HL-60 (cell line): ENCODE measurements around the gene BSPH1.
"Not testable (repeated sequence)": the region's sequence is repeated elsewhere in the genome, so short reads cannot be mapped to it uniquely, and the experiment has no call there.

Experiments used
- CTCF ChIP-seq: IDR thresholded peaks from one replicate; pipeline ENCODE4 v1.5.1; 2011; ENCODE audit warnings: low read length, control low read depth, inconsistent platforms; ENCODE audit not compliant: insufficient read depth
- POLR2AphosphoS5 ChIP-seq: IDR thresholded peaks from 2 replicates; pipeline ENCODE4 v1.6.1; 2012; ENCODE audit warnings: low read depth
- REST ChIP-seq: IDR thresholded peaks from 2 replicates; pipeline ENCODE4 v1.6.1; 2012; ENCODE audit warnings: low read depth; ENCODE audit not compliant: insufficient replicate concordance

GRCh38 chr19:47928581-47928980 is 63.4 kb downstream of the BSPH1 start:
- not testable (repeated sequence) for TF ChIP-seq CTCF, REST, POLR2AphosphoS5
